ENCODE results near the gene BBS4.
"Not testable (repeated sequence)": the region's sequence is repeated elsewhere in the genome, so short reads cannot be mapped to it uniquely, and the experiment has no call there.

BBS4 gene, protein sequence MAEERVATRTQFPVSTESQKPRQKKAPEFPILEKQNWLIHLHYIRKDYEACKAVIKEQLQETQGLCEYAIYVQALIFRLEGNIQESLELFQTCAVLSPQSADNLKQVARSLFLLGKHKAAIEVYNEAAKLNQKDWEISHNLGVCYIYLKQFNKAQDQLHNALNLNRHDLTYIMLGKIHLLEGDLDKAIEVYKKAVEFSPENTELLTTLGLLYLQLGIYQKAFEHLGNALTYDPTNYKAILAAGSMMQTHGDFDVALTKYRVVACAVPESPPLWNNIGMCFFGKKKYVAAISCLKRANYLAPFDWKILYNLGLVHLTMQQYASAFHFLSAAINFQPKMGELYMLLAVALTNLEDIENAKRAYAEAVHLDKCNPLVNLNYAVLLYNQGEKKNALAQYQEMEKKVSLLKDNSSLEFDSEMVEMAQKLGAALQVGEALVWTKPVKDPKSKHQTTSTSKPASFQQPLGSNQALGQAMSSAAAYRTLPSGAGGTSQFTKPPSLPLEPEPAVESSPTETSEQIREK

DNA sequence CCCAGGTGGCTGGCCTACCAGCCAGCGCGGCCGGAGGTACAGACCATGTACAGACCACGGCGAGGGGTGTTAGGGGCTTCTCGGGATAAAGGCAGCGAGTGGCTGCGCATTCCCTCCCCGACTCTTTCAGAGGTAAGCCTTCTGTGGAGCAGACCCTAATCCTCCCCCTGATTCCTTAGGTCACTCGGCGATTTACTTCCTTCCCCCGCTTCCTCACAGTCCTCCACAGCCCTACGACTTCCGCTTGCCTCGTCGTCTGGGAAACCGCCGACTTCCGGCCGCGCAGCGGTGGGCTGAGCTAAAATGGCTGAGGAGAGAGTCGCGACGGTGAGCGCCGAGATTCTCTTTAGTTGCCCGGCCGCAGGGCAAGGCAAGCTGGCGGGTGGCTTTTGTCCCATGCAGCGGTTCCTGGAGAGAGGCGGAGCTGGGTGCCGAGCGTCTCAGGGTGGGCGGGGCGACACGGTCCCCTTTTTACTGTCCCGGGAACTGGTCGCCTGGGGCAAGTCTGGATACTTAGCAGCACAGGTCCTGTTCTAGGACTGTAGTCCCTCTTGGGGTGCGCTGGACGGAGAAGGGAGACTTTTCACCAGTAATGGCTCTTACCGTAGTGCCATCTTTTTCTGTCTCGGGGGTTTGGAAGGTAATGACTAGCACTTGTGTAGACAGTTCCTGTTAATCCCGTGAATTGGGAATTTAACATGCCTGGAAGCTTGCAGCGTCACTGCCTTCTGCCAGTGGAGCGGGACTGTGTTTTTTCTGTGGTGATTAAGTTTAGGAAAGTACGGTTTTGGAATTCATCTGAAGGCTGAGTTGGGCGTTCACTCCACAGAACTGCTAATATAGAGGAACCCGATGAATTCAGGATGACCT, at the start of gene BBS4, which contains the start of gene HIGD2B:
Gene BBS4 (plus strand): TSS at position 283 of the 870 bp plus-strand sequence. CDS start 21 bp downstream, at position 304.
Gene HIGD2B (minus strand): TSS at position 258 of the 870 bp plus-strand sequence. CDS start 9,808 bp downstream, outside the sequence.
- DNase-seq, result no peak

DNA sequence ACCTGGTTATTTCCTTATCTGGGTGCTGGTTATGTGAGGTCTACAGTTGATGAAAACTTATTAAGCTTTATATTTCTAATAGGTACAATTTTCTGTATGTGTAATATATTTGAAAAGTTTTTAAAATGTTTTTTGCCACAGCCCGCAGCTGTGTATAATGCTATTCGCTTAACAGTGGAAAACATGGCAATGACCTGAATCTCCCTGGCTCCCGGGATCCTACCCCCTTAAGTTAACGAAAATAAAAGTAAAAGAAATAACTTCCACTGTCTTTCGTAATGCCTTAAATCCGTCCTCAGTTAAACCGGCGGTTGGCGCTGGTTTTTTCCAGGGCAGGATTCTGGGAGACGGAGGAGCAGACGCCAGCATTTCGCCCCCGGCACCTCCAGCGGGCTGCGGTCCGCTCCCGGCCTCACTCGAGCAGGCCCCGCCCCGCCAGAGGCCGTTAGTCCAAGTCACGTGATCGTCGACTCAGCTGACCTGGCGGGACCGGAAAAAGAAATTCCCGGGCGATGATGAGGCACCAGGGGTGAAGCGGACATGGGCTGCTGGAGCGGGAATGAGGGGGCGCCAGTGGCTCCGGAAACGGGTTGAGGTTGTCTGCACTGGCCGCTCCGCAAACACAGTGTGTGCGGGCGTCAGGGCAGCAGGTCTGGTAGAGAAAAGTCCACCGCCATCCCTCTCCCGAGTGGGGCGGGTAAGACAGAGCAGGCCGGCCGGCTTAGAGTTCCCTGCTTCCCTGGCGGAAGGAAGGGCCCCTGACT, 49.3 kb upstream of the BBS4 start:
- not testable (repeated sequence) for DNase-seq

DNA sequence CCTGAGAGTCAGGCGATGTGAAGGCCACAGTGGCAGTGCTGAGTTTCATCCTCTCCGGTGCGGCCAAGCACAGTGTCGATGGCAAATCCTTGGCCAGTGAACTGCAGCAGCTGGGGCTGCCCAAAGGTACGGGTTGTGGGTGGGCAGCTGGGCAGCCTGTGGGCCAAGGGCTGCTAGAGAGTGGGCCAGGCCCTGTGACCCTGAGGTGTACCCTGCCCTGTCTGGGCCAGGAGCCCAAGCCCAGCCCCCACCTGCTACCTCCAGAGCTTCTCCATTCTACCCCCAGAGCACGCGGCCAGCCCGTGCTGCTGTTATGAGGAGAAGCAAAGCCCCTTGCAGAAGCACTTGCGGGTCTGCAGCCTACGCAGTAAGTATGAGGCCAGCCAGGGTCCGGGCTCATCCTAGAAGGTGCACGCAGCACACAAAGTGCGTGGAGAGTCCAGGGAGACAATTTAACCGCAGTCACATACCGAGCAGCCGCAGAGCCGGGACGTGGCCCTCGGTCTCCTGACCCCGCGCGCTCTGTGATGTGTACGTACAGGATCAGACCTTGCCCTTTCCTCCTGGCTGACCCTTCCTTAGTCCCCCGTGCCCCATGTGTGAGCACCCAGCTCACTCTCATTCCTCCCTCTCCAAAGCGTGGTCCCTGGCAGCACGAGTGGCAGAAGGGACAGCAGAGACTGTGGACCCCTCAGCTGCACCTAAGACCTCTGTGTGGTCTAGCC, 46.1 kb upstream of the BBS4 start:
- not testable (repeated sequence) for DNase-seq

DNA sequence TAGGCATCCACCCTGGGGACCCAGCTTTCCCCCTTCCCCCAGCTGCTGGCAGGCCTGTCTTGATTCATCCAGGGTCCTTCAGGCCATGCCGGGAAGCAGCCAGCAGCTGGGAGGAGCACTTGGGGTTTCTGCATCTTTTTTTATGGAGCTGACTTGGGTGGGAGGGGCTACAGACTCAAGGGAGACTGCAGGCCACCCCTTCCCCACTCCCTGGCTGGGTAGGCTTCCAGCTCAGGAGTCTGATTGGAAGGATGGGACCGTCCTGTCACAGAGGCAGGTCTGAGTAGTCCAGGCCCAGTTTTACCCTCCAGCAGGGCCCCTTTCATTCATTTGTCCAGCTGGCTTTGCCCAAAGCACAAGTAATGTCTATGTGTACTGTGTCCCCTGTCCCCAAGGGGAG, 43.7 kb upstream of the BBS4 start:
- DNase-seq, result not testable (repeated sequence)

DNA sequence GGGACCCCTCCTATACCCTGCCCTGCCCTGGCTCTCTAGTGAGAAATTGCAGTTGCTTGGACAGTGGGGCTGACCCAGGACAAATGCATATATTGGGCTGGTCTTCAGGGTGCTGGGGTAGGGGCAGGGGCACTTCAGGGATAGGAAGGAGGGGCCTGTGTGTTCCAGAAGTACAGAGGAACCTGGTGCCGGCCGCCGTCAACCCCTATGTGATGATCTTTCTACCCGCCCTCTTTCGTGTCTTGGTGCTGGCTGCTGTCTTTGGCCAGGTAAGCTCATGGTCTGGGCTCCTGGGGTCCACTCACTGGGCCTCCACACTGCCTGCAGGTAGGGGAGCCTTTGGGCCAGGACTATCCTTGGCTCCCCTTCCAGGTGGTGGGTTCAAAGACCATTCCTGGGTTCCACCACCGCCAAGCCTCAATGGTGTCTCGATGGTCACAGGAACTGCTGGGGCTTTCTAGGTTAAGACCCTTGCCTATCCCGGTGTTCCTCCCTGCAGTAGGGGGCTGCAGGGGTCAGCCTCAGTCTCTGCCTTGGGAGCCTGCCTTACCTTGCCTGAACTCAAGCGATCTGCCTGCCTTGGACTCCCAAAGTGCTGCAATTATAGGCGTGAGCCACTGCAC, 37.3 kb upstream of the BBS4 start:
- not testable (repeated sequence) for DNase-seq

DNA sequence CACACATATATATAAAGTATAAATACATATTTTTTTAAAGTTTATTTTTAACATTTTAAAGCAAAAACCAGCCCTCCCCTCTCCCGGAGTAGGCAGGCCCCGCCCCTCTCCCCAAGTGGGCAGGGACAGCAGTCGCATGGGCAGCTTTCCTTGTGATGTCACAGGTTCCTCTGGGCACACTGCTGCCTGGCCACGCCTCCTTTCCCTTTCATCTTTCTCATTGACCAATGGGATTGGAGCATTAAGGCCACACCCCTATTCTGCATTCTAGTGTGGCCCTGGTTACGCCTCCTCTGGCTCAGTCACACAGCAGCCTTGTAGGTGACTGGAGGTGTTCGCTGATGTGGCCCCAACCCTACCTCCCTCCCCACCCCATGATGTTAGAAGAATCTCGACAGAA, 31.6 kb upstream of the BBS4 start, which contains the start of gene GOLGA6B:
Gene GOLGA6B (plus strand): TSS at position 301 of the 400 bp plus-strand sequence. CDS start 41 bp downstream, at position 342.
- not testable (repeated sequence) for DNase-seq

DNA sequence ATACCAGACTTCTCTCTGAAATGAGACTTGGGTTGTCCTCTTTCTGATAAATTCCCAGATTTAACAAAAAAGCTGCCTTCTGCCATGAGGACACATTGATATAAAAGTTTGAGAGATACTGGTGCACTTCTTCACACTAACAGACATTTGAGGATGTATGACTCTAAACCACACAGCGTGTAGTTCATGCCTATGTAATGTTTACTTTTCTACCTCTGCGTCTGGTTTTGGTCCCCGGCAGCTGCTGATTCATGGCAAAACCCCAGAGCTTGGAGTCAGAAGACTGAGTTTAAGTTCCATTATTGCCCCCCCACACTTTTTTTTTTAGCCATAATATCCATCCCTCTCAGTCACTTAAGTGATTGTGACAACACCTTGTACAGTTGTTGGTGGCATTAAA, 30.0 kb upstream of the BBS4 start:
- DNase-seq, result not testable (repeated sequence)

DNA sequence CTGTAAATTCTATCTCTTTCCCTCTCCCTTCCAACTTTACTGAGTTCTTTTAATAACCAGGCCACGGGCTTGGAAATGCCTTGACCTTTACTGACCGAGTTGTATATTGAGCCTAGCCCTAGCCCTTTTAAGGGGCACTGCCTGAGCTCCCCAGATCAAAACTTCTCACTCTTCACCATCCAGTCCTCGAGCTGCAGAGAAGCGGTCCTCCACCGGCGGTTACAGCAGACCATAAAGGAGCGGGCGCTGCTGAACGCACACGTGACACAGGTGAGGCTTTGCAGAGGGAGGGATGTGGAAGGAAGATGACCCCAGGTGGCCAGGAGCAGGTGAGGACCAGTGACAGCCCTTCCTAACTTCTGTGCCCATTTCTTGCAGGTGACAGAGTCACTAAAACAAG, 24.9 kb upstream of the BBS4 start:
- not testable (repeated sequence) for DNase-seq

DNA sequence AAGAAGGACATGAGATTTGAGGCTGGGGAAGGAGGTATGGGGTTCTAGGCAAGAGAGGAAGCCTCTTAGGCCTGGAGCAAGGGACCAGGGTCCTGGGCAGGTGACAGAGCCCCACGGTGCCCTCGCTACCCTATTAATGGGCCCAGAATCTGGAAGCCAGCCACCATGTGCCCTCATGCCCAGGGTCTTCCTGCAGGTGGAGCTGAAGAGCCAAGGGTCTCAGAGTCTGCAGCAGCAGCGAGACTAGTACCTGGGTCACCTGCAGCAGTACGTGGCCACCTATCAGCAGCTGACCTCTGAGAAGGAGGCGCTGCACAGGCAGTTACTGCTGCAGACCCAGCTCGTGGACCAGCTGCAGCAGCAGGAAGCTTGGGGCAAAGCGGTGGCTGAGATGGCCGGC, 22.1 kb upstream of the BBS4 start:
- not testable (repeated sequence) for DNase-seq

DNA sequence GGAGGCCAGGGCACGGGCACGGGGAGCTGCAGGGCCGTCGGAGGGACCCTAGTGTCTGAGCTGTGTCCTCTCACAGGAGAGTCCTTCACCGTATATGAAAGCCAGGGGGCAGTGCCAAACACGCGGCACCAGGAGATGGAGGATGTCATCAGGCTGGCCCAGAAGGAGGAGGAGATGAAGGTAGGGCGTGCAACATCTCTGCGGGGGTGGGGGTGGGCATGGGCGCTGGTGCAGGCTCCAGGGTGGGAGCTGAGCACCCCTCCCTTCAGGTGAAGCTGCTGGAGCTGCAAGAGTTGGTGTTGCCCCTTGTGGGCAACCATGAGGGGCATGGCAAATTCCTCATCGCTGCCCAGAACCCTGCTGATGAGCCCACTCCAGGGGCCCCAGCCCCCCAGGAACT, 20.3 kb upstream of the BBS4 start:
- DNase-seq, result not testable (repeated sequence)

DNA sequence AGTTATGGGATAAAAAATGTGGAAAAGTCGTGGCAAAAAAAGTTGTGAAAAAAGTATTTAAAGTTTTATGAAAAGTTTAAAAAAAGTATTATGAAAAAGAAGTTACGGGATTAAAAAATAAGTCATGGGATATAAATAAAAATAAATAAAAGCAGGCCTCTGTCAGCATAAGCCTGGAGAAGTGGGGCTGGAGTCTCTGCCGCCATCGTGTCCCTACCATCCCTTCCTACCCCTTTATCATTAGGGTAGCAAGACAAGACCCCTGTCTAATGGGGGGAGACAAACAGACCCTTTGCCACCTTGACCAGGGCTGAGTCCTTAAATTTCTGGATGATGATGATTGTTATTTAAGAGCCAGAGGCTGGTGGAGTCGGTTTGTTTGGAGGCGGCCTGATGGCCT, 16.2 kb upstream of the BBS4 start:
- not testable (repeated sequence) for DNase-seq

DNA sequence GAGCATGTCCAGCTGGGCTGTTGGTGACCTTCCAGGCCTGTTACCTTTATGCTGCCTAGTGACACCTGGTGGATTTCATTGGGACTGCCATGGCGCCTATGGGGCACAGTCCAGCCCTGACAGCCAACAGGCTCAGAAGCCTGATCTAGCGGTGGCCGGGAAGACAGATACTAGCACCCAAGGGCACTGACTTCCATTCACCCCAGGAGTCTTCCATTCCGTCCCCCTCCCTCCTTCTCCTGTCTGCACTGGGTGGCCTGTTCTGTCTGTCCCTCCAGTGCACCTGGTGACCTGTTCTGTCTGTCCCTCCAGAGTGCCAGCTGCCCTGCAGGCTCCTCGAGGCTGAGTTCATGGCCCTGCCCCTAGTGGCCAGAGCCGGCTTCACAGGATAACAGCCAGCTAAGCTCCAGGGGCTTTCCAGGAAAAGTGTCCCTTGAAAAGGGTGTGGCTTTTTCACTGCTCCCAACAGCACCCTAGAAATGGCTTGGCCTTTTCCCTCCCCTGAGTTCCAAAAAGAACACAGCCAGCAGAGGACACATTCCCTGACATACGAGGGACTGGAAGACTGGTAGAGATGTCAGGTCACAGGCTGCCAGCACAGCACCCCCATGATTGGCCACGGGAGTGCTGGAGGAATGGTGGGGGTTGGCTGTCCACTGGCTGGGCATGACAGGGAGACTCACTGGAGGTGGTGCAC, 15.2 kb upstream of the BBS4 start:
- DNase-seq, result not testable (repeated sequence)

DNA sequence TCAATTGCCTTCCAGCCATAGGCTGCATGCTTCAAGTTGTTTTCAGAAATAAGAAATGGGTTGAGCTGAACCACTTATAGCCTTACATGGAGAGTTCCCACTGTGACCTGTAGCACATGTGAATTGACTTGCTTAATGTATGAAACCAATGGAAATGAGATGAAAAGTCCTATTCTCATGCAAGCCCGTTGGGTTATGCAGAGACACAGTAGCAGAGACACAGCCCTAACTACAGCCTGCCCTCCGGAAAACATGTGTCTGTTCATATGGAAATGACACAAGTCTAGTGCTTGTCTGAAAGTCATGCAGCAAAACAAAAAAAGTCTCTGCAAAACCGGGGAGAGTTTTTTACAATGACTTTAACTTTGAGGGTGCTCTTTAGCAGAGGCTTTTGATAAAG, 14.5 kb upstream of the BBS4 start:
- DNase-seq, result no peak

DNA sequence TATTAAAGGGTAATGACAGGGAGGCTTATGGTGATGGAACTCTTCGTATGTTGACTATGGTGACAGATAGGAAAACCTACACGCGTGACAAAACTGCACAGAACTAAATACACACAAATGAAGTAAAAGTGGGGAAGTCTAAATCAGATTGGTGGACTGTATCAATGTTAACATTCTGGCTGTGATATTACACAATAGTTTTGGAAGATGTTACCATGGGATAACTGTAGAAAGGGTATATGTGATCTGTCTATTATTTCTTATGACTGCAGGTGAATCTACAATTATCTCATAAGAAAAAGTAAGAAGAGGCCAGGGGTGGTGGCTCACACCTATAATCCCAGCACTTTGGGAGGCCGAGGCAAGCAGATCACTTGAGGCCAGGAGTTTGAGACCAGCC, 9.2 kb upstream of the BBS4 start:
- DNase-seq, result no peak

DNA sequence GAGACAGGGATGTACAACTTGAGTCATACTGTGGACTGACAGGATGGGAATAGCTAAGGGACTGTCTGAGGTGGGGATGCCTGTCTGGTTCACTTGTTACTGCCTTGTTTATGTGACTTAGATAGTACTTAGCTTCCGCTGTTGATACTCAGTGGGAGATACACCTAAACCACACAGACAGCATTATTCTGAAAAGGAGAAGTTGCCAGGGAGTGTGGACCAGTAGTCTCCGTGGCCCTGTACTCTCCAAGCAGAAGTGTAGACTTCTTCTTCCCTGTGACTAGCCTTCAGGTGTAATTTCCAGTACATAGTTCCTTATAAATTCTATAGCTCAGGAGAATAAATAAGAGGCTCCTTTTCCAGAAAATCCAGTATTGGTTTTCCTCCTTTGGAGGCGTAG, 5.1 kb upstream of the BBS4 start:
- DNase-seq, result no peak

DNA sequence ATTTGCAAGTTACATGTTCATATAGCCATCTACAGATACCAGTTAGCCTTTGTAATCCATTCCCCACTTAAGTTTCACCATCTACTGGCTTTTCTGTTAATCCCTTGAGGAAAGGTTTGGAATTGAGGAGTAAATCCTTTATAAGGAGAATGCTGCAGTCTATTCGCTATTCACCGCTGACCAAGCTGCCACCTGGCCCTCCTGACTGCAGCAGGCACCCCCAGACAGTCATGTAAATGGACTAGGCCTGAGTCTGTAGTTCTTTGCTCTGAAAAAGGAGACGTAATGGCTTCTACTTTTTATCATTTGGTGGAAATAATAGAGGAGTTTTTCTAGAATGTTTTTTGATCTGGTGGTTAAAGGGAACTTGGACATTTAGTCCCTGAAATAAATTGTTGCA, 3.2 kb upstream of the BBS4 start:
- no peak for DNase-seq

DNA sequence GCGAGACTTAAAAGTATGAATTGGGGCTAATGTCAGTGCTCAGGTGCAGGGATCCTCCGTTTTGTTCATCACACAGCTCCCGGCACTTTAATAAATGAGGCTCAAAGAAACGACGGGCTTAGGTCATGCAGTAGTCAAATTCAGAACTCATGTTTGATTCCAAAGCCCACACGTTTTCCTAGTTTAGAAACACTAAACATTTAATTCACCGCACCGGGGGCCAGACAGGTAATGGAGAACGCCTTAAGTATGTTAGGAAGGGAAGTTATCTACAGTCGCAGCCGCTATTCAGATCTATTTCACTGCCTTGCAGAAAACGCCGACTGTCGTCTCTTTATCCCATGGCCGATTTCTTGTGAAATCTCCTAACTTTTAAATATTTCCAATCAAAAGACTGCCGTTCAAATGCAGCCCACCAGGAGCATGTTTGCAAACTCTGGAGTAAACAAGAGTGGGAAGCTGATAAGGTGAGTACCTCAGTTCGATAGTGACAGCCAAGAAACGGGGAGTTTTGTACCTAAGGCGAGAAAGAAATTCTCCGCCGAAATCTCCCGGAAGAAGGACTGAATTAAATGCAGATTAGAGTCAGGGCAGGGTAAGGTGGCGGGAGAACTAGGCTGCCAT, 594 bp upstream of the BBS4 start:
- DNase-seq, result no peak

DNA sequence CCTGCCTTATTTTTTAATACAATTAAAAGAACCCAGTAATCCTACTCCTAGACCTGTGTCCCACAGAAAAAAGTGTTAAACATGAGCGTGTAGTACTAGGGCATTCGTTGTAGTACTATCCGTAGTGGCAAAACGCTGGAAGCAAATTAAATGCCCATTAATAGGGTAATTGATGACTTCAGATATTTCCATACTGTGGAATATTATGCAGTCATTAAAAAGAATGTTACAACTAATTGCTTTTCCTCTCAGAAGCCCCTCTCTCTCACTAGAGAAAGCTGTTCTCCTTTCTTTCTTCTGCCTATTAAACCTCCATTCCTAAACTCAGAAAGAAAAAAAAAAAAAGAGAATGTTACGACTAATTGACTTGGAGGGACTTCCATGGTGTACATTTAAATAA, 2.7 kb downstream of the BBS4 start:
- DNase-seq, result no peak

DNA sequence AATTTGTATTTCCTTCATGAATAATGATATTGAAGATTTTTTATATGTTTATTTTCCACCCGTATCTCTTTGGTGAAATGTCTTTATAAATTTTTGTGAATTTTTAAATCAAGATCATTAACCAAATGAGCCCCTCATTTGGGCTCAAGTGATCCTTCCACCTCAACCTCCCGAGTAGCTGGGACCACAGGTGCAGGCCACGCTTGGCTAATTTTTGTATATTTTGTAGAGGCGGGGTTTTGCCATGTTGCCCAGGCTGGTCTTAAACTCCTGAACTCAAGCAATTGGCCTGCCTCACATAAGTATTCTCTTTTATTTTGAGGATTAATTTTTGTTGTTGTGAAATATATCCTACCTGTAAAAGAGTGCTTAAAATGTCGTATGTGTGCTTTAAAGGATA, 4.9 kb downstream of the BBS4 start:
- DNase-seq, result no peak

DNA sequence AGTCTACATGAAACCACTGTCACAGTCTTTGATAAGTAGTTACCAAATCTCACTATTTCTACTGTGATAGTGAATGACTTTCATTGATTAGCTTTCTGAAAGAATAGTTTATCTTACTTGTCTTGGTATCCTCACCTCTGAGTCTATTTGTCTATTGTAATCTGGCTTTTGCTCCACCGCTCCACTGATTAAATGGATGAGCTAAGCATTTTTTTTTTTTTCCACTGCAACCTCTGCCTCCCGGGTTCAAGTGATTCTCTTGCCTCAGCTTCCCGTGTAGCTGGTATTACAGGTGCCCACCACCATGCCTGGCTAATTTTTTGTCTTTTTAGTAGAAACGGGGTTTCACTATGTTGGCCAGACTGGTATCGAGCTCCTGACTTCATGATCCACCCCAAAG, 12.9 kb downstream of the BBS4 start:
- DNase-seq, result no peak
